T-helper 1 cell treated with Interleukin-12 subunit alpha and Interleukin-12 subunit beta and Interleukin-4 antibody, amounts not matched to agents 30 μg/mL and 1 μg/mL, for 36 hours (primary cell): ENCODE data around the gene TBC1D30.

ENCODE experiments used
- H3K27ac Mint-ChIP-seq: one replicate; pipeline ENCODE4 v1.8.0; 2021; ENCODE audit warnings: mild to moderate bottlenecking, mixed read lengths
- H3K27me3 Mint-ChIP-seq: one replicate; pipeline ENCODE4 v1.8.0; 2021; ENCODE audit warnings: low read depth, mixed read lengths
- H3K36me3 Mint-ChIP-seq: one replicate; pipeline ENCODE4 v1.8.0; 2021; ENCODE audit warnings: low read depth, mixed read lengths
- H3K4me1 Mint-ChIP-seq: one replicate; pipeline ENCODE4 v1.8.0; 2021; ENCODE audit warnings: low read depth, mixed read lengths
- H3K4me3 Mint-ChIP-seq: one replicate; pipeline ENCODE4 v1.8.0; 2021; ENCODE audit warnings: mild to moderate bottlenecking, moderate library complexity, mixed read lengths
- H3K9me3 Mint-ChIP-seq: one replicate; pipeline ENCODE4 v1.8.0; 2021; ENCODE audit warnings: mixed read lengths

TBC1D30 gene

DNA sequence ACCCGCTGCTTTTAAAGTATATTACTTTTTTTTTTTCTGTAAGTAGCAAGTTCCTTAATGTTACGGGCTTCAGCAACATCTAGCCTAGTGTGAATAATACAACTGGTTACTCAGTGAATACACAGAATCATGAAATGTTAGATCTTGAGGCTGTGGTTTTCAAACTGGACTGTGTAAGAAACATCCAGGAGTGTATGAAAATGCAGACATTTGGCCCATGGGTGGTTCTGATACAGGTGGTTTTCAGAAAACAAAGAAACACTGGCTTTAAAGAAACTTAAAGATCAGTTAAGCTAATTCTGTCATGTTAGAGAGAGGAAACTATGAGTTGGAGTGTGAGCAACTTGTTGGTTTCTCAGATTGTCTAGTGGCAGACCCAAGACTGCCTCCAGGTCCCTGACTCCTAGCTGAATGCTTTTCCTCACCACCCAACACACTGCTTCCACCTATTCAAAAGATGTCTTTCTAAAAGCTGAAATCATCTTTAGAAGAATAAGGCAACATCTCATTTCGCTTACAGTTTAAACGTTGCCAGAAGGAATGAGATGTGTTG, 36.1 kb downstream of the TBC1D30 start:
- no peak overlapping the region for H3K4me3 Mint-ChIP-seq
- peaks cover 5% of the 10 kb centered on the region for H3K27me3 Mint-ChIP-seq
- no peaks in the 10 kb centered on the region for H3K4me1 Mint-ChIP-seq
- no peak overlapping the region for H3K27ac Mint-ChIP-seq
- no peaks in the 10 kb centered on the region for H3K9me3 Mint-ChIP-seq
- H3K36me3 Mint-ChIP-seq = no peaks in the 10 kb centered on the region

DNA sequence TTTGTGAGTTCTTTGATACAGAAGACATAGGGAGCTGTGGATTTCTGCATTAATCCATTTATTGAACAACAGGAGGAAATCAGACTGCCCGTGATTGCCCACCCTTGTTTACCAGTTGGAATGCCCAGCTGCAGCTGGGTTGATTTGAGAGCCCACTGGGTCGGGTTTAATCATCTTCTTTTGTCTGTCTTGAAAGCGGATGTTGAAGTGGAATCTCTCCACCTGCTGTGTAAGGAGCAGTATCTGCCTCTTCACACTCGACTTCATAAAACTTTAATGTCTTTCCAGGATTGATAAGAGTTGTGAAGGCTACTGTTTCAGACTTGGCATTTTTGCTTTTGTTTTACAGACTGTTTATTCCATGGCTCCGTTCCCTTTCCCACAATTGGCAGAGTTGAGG, 39.9 kb downstream of the TBC1D30 start:
- Mint-ChIP-seq H3K27me3 (peaks cover 5% of the 10 kb centered on the region), H3K4me3 (no peak overlapping the region), H3K4me1 (no peaks in the 10 kb centered on the region), H3K9me3 (no peaks in the 10 kb centered on the region), H3K27ac (no peak overlapping the region), H3K36me3 (no peaks in the 10 kb centered on the region)

DNA sequence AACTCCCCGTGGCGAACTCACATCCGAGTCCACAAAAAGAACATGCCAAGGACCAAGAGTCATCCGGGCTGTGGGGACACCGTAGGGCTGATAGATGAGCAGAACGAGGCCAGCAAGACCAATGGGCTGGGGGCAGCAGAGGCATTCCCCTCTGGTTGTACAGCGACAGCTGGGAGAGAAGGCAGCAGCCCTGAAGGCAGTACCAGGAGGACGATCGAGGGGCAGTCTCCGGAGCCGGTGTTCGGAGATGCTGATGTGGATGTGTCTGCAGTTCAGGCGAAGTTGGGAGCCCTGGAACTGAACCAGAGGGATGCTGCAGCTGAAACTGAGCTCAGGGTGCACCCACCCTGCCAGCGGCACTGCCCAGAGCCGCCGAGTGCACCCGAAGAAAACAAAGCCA, 50.7 kb downstream of the TBC1D30 start:
- H3K27ac Mint-ChIP-seq = no peak overlapping the region
- H3K27me3 Mint-ChIP-seq = no peaks in the 10 kb centered on the region
- no peaks in the 10 kb centered on the region for H3K9me3 Mint-ChIP-seq
- peaks cover 2% of the 10 kb centered on the region for H3K4me1 Mint-ChIP-seq
- H3K36me3 Mint-ChIP-seq = no peaks in the 10 kb centered on the region
- no peak overlapping the region for H3K4me3 Mint-ChIP-seq

DNA sequence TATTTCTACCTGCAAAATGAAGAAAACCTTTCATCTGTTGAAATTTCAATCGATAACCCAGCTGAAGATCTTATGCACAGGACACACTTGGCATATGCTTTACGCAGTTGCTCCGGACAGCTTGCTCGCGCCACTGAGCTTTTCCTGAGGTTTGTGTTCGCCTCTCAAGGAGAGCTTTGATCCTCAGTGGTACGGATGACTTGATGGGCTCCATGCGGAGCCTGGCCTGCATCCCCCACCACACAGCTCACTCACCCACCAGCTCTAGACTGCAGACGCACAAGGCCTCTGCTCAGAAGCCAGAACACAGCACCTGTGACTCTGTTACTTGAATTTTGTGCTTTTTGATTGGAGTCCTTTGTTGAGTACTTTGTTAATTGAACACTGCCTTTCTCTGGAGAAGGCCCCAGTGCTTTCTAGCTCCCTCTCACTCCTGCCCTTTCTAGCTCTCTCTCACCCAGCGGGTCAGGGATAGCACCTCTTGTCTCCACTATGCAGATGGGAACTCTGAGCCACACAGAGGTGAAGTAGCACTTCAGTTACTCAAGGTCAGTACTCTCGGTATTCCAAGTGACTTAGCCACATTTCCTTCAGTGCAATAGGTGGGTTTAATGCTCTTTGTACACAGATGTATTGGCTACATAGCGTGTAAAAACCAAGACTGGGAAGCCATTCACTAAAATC, 52.1 kb downstream of the TBC1D30 start:
- Mint-ChIP-seq H3K27ac (no peak overlapping the region), H3K27me3 (no peaks in the 10 kb centered on the region), H3K4me1 (peaks cover 2% of the 10 kb centered on the region), H3K36me3 (no peaks in the 10 kb centered on the region), H3K4me3 (no peak overlapping the region), H3K9me3 (no peaks in the 10 kb centered on the region)

DNA sequence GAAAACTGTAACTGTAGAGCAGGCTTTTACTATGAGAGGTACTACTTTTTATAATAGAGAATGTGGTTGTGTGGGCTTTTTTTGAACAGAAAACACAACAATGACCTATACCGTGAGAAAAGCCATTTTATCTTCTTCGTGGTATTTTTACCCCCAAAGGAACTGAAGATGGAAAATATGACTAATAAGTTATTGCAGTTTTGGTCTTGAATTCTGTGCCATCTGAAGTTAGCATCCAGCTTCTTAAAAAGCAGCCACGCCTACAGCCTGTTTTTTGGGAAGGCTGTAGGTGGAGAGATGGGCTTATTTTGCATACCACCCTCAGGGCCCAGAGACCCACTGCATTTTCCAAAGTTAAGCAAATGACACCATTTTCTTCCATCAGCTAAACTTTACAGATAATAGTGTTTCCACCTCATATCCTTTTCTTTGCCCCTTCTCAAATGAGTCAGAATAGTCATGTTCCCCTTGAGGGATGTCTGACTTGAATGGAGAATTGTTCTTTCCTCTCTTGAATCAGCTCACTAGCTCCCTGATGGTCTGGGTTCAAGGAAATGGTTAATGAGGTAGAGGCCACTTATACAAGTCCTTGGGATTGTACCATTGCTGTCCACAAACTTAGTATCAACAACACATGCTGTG, 53.0 kb downstream of the TBC1D30 start:
- no peak overlapping the region for H3K27ac Mint-ChIP-seq
- peaks cover 2% of the 10 kb centered on the region for H3K4me1 Mint-ChIP-seq
- no peaks in the 10 kb centered on the region for H3K27me3 Mint-ChIP-seq
- no peak overlapping the region for H3K4me3 Mint-ChIP-seq
- H3K36me3 Mint-ChIP-seq = no peaks in the 10 kb centered on the region
- no peaks in the 10 kb centered on the region for H3K9me3 Mint-ChIP-seq

DNA sequence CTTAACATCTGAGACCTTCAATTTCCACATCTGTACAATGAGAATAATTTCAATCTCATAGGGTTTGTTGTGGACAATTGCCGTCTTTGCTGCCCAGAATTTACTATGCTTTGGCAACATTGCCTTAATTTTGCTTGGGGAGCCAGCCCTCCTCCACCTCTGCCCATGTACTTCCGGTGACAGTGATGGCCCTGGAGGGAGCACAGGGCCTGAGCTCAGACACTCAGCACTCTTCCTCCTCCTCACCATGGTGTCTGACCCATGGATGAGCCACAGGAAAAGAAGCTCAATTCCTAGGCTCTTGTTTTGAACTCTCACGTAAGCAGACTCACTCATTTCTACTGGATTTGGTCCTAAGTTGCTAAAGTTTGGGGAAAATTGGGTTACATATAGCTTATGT, 58.2 kb downstream of the TBC1D30 start:
- H3K4me3 Mint-ChIP-seq = no peak overlapping the region
- no peaks in the 10 kb centered on the region for H3K27me3 Mint-ChIP-seq
- H3K36me3 Mint-ChIP-seq = no peaks in the 10 kb centered on the region
- no peaks in the 10 kb centered on the region for H3K9me3 Mint-ChIP-seq
- no peaks in the 10 kb centered on the region for H3K4me1 Mint-ChIP-seq
- no peak overlapping the region for H3K27ac Mint-ChIP-seq

DNA sequence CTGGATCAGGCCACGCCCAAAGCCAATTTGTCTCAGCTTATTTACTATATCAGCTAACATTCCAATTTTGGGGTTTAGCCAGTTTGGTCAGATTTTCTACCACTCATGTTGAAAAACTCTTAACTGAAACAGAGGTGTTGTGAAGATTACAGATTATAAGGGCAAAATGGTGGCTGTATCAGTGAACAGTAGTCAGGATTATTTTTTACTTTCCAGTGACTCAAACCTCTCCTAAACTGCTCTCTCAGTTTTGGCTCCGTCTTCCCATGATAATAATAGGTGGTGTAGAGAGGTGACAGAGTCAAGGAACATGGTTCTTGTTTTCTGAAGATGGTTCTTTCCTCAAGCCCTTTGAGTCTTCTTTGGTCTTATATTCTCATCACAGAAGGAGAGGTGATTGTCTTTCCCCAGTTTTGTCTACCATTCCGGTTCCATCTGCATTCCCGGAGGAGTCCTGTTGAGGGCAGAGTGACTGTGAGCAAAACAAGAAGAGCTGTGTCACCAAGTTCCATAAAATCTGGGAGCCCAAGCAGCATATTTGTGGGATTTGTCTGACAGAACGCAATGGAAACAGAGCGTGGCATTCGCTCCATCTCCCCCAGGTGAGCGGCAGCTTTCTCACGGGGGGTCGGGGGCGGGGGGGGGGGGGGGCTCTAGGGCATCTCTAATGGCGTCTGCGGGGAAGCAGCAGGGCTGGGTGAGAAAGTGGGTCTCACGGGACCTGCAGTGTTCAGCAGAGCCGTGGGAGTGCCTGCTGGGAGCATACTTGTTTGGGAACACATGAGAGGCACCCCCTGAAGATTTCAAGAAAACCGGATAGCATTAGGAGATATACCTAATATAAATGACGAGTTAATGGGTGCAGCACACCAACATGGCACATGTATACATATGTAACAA, 59.1 kb downstream of the TBC1D30 start:
- H3K27me3 Mint-ChIP-seq = no peaks in the 10 kb centered on the region
- no peak overlapping the region for H3K27ac Mint-ChIP-seq
- H3K9me3 Mint-ChIP-seq = no peaks in the 10 kb centered on the region
- no peak overlapping the region for H3K4me3 Mint-ChIP-seq
- no peaks in the 10 kb centered on the region for H3K4me1 Mint-ChIP-seq
- no peaks in the 10 kb centered on the region for H3K36me3 Mint-ChIP-seq

DNA sequence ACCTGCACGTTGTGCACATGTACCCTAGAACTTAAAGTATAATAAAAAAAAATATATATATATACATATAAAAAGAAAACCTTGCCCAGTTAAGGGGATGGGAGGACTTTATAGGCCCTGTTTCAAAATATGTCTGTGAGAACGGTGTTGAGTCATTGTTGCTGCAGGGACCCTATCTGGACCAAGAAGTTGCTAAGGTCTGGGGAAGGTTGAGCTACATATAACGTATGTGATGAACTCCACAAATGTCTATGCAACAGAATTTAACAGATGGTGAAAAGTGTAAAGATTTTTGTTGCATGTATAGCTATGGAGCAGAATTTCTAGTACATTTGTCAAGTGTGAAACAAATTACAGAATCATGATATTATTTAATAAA, 59.7 kb downstream of the TBC1D30 start:
- Mint-ChIP-seq H3K36me3 (no peaks in the 10 kb centered on the region), H3K9me3 (no peaks in the 10 kb centered on the region), H3K4me1 (no peaks in the 10 kb centered on the region), H3K27me3 (no peaks in the 10 kb centered on the region), H3K4me3 (no peak overlapping the region), H3K27ac (no peak overlapping the region)

DNA sequence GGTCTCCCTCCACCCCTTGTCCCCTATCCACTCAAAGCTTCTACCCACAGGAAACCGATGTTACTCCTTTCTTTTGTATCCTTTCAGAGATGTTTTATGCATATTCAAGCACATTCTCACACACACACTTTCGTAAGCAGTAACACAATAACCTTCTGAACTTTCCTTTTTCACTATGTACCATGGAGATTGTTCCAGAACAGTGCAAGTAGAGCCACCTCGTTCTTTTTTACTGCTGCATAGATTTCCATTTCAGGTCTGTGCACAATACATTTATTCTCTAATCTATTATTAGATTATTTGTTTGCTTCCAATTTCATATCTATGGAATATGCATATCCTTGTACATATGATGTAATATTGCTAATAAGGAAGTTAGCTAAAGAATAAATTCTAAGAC, 60.3 kb downstream of the TBC1D30 start:
- Mint-ChIP-seq H3K9me3 (no peaks in the 10 kb centered on the region), H3K4me3 (no peak overlapping the region), H3K27me3 (no peaks in the 10 kb centered on the region), H3K27ac (no peak overlapping the region), H3K4me1 (no peaks in the 10 kb centered on the region), H3K36me3 (no peaks in the 10 kb centered on the region)

DNA sequence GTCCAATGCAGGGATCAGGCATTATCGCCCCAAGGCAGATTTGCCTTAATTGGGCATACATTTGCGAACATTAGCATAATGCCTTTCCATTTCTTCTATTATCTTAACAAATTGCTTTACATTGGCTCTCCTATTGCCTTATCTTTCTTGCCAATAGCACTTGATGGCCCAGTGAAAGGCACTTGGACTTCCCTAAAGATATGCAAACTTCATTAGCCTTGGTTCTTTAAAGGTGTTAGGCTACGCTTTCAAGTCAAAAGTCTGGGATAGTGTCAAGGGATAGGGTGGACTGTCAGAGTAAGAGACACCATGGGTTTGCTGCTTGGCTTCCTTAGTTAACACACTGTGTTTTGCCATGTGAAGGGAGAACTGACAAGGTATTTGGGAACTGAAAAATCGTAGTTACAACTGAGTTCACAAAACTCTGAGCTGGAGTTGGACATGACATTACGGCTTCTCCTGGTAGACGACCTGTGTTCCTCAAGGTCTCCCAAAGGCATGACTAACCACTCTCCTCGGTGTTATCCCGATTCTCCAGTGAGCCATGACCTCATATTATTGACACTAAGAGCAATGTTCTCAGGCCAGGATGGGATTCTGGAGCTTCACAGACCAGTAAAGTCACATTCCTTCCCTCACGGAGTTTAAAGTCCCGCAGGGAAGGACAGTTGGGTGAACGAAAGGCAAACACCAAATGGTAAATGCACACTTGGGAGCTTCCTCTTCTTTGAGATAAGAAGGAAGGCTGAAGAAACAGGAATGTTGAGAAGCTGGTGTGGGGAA, 65.2 kb downstream of the TBC1D30 start:
- H3K27me3 Mint-ChIP-seq = peaks cover 11% of the 10 kb centered on the region
- no peaks in the 10 kb centered on the region for H3K4me1 Mint-ChIP-seq
- no peaks in the 10 kb centered on the region for H3K36me3 Mint-ChIP-seq
- H3K9me3 Mint-ChIP-seq = no peaks in the 10 kb centered on the region
- no peak overlapping the region for H3K4me3 Mint-ChIP-seq
- no peak overlapping the region for H3K27ac Mint-ChIP-seq

DNA sequence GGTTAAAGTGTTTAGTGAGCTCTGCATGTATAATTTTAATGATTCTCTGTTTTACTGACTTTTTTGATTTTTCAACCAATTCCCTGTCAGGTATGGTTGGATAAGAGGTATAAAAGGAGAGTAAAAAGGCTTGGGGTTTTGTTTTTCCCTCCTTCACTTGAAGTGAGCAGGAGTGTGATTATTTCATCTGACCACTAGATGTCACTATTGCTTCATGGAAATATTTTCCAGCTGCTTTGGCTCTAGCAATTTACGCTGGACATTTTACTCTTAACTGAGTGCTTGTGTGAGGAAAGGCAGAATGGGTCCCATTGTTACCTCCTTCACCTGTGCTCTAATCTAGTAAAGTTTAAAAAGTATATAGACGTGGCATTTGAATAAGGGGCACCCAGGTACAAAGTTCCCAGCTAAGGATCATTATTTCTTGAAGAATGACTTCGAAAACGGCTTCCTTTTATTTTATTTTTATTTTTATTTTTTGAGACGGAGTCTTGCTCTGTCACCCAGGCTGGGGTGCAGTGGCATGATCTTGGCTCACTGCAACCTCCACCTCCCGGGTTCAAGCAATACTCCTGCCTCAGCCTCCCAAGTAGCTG, 66.5 kb downstream of the TBC1D30 start:
- H3K4me3 Mint-ChIP-seq = no peak overlapping the region
- no peaks in the 10 kb centered on the region for H3K9me3 Mint-ChIP-seq
- H3K27me3 Mint-ChIP-seq = peaks cover 11% of the 10 kb centered on the region
- H3K27ac Mint-ChIP-seq = no peak overlapping the region
- no peaks in the 10 kb centered on the region for H3K36me3 Mint-ChIP-seq
- no peaks in the 10 kb centered on the region for H3K4me1 Mint-ChIP-seq

DNA sequence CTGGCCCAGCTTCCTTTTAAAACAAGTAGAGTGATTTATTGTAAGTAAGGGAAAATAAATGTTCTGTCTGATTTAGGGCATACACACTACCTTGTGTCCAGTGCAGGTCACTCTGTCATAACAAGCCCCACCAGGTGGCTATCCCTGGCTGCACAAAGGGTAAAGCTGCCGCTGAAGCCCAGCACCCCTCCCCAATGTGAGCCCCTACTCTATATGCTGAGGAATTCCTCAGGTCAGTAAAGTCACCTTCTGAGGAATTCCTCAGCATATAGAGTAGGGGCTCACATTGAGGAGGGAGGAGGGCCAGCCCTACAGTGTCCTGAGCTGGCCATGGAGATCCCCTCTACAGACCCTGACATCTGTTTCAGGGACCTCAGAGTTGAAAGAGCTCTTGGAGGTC, 67.2 kb downstream of the TBC1D30 start:
- Mint-ChIP-seq H3K27me3 (peaks cover 11% of the 10 kb centered on the region), H3K4me3 (no peak overlapping the region)

DNA sequence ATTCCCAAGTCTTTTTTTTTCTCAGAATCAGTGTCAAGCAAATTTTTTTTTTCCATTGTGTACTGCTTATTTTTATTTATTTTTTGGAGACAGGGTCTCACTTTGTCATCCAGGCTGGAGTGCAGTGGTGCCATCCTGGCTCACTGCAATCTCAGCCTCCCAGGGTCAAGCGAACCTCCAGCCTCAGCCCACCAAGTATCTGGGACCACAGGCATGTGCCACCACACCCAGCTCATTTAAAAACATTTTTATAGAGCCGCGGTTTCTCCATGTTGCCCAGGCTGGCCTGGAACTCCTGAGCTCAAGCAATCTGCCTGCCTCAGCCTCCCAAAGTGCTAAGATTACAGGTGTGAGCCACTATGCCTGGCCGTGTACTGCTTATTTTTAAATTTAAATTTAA, 68.1 kb downstream of the TBC1D30 start:
- no peaks in the 10 kb centered on the region for H3K4me1 Mint-ChIP-seq
- no peak overlapping the region for H3K4me3 Mint-ChIP-seq
- no peaks in the 10 kb centered on the region for H3K36me3 Mint-ChIP-seq
- no peaks in the 10 kb centered on the region for H3K9me3 Mint-ChIP-seq
- no peak overlapping the region for H3K27ac Mint-ChIP-seq
- H3K27me3 Mint-ChIP-seq = peaks cover 11% of the 10 kb centered on the region

More for the DNA sequence above, 67.2 kb downstream of the TBC1D30 start:
- Mint-ChIP-seq H3K27ac (no peak overlapping the region), H3K36me3 (no peaks in the 10 kb centered on the region), H3K9me3 (no peaks in the 10 kb centered on the region), H3K4me1 (no peaks in the 10 kb centered on the region)

DNA sequence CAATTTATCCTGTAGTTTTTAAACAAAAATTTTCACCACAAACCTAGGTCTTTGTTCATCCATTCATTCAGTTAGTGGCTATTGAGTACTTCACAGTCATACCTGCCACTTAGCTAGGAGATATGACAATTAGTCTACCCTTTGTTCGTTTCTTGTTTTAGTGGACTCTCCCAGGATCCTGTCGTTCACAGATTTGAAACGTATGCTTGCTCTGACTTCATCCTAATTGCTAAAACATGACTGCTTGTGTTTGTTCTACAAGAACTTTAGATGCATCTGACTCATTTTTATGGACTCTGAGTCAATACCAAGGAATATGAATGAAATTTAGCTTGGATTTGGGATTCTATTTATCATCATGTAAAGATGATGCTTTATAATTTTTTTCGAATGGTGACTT, 69.5 kb downstream of the TBC1D30 start:
- Mint-ChIP-seq H3K36me3 (no peaks in the 10 kb centered on the region), H3K27me3 (peaks cover 11% of the 10 kb centered on the region), H3K4me1 (no peaks in the 10 kb centered on the region), H3K27ac (no peak overlapping the region), H3K4me3 (no peak overlapping the region), H3K9me3 (no peaks in the 10 kb centered on the region)
